Immature natural killer cell (primary cell): ENCODE data around the gene CST6. TPM values are rescaled to one million over a fixed set of nuclear protein-coding genes. Genes with fewer than 3 reads are reported as not detected.

Experiments used
- DNase-seq, 3 donors: peaks; one replicate each; pipeline ENCODE4 v3.0.0; 2022; ENCODE audit warnings: mixed read lengths in 1 of 3
- H3K27ac Mint-ChIP-seq, 6 donors: one replicate each; pipeline ENCODE4 v1.8.0; 2020; ENCODE audit warnings: mixed read lengths in 6 of 6, mild to moderate bottlenecking in 5 of 6, inconsistent platforms in 4 of 6, moderate library complexity in 3 of 6
- H3K27me3 Mint-ChIP-seq, 3 donors: one replicate each; pipeline ENCODE4 v1.8.0; 2020 to 2021; ENCODE audit warnings: low read depth in 3 of 3, mild to moderate bottlenecking in 3 of 3, mixed read lengths in 3 of 3, moderate library complexity in 3 of 3, inconsistent platforms in 1 of 3
- H3K36me3 Mint-ChIP-seq, 3 donors: one replicate each; pipeline ENCODE4 v1.8.0; 2020; ENCODE audit warnings: mixed read lengths in 3 of 3, inconsistent platforms in 2 of 3, mild to moderate bottlenecking in 2 of 3
- H3K4me1 Mint-ChIP-seq, 2 donors: one replicate each; pipeline ENCODE4 v1.8.0; 2020; ENCODE audit warnings: inconsistent platforms in 2 of 2, mild to moderate bottlenecking in 2 of 2, mixed read lengths in 2 of 2, moderate library complexity in 1 of 2
- H3K4me3 Mint-ChIP-seq, 5 donors: one replicate each; pipeline ENCODE4 v1.8.0; 2020; ENCODE audit warnings: mild to moderate bottlenecking in 5 of 5, mixed read lengths in 5 of 5, inconsistent platforms in 3 of 5, moderate library complexity in 3 of 5
- H3K9me3 Mint-ChIP-seq, 6 donors: one replicate each; pipeline ENCODE4 v1.8.0; 2020; ENCODE audit warnings: mild to moderate bottlenecking in 6 of 6, mixed read lengths in 6 of 6, inconsistent platforms in 4 of 6, moderate library complexity in 3 of 6
- polyA plus RNA-seq, 3 donors: library from polyadenylated mRNA; unstranded; fragments of 300-500 nt; fragmentation: Illumina TruSeq; gene quantifications; one replicate each; pipeline ENCODE4 v1.2.3, GENCODE V29; 2021

The CST6 gene, protein sequence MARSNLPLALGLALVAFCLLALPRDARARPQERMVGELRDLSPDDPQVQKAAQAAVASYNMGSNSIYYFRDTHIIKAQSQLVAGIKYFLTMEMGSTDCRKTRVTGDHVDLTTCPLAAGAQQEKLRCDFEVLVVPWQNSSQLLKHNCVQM
- polyA plus RNA-seq = not detected

DNA sequence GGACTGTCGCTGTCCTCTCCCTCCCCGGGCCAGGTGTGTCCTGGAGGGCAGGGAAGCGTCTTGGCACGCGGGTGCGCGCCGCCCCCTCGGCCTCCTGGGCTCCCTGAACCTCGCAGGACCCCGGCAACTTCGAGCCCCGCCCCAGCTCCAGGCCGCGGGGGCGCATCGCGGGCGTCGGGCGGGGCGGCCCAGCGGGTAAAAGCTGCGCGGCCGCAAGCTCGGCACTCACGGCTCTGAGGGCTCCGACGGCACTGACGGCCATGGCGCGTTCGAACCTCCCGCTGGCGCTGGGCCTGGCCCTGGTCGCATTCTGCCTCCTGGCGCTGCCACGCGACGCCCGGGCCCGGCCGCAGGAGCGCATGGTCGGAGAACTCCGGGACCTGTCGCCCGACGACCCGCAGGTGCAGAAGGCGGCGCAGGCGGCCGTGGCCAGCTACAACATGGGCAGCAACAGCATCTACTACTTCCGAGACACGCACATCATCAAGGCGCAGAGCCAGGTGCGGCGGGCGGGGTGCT is at the start of gene CST6:
TSS of gene CST6 (plus strand) at position 224 of the 519 bp plus-strand sequence. CDS start at position 261, 37 bp downstream.
- peak within 1 kb of the TSS in 1 of 5 donors; percentile 23 for H3K4me3 Mint-ChIP-seq
- no peaks in the 10 kb centered on the region for H3K36me3 Mint-ChIP-seq
- peaks cover 0 to 10% (median 2%) of the 10 kb centered on the region in 3 donors for H3K27me3 Mint-ChIP-seq
- no peaks in the 10 kb centered on the region for H3K4me1 Mint-ChIP-seq
- H3K9me3 Mint-ChIP-seq = no peaks in the 10 kb centered on the region
- H3K27ac Mint-ChIP-seq = no peak within 1 kb of the TSS
- no peak for DNase-seq

DNA sequence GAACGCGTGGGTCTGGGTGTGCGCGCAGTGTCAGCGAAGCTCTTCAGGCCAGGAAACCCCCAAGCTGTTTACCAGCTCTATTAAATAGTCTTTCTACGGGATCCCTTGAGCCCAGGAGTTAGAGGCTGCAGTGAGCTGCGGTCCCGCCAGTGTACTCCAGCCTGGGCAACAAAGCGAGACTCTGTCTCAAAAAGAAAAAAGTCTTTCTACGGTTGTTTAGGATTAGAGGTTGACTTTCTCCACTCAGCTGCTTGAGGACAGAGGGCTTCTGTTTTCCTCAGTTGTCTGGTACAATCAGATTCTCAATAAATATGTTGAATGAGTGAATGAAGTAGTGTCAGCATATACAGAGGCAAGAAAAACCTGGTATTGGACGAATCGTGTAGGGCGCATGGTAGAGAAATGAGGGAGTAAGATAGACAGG is 49.7 kb upstream of the CST6 start:
- DNase-seq = no peak
- peaks cover 4 to 14% (median 8%) of the 10 kb centered on the region in 3 donors for H3K36me3 Mint-ChIP-seq
- no peaks in the 10 kb centered on the region for H3K9me3 Mint-ChIP-seq
- peak overlapping the region; percentile 94 to 98 (median 98) for H3K4me3 Mint-ChIP-seq
- peak overlapping the region; percentile 84 to 97 (median 89) for H3K27ac Mint-ChIP-seq
- H3K4me1 Mint-ChIP-seq = peaks cover 27 to 36% of the 10 kb centered on the region in 2 donors
- peaks cover 5 to 10% (median 7%) of the 10 kb centered on the region in 3 donors for H3K27me3 Mint-ChIP-seq

DNA sequence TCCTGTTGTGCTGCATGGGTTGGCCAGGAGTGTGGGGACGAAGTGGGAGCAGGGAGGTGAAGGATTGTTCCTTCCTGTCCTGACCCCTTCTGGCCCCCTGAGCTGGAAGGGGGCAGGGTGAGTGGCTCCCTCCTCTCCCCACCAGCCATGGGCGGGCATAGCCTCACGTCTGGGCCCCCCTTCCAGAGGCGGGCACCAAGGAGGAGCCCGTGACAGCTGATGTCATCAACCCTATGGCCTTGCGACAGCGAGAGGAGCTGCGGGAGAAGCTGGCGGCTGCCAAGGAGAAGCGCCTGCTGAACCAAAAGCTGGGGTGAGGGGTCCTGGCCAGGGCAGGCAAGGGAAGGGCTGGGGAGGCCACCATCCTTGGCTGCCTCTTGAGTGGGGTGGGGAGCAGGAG is 46.9 kb upstream of the CST6 start:
- Mint-ChIP-seq H3K27ac (no peak overlapping the region), H3K9me3 (no peaks in the 10 kb centered on the region), H3K4me1 (peaks cover 27 to 48% of the 10 kb centered on the region in 2 donors), H3K36me3 (peaks cover 10 to 28% (median 19%) of the 10 kb centered on the region in 3 donors), H3K4me3 (no peak overlapping the region), H3K27me3 (peaks cover 5 to 9% (median 9%) of the 10 kb centered on the region in 3 donors)
- DNase-seq = no peak

DNA sequence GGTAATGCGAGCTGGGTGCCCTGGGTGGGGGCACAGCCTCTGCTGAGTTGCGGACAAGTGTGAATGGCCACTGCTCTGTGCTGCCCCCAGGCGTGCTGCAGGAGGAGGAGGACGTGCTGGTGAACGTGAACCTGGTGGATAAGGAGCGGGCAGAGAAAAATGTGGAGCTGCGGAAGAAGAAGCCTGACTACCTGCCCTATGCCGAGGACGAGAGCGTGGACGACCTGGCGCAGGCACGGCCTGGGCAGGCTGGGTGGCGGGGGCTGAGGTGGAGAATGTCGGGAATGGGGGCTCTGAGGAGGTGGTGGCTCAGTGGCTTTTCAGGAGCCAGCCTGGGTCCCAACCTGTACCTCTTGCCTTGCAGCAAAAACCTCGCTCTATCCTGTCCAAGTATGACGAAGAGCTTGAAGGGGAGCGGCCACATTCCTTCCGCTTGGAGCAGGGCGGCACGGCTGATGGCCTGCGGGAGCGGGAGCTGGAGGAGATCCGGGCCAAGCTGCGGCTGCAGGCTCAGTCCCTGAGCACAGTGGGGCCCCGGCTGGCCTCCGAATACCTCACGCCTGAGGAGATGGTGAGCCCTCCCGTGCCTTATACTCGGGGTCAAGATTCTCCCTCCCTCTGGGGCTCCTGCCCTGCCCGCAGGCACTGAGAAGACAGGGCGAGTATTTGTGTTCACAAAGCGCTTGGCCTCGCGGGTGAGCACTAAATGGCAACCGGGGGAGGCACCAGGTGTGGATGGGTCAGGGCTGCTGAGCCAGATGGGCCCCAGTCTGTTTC is 45.6 kb upstream of the CST6 start:
- Mint-ChIP-seq H3K36me3 (peaks cover 14 to 28% (median 23%) of the 10 kb centered on the region in 3 donors), H3K9me3 (no peaks in the 10 kb centered on the region), H3K4me3 (no peak overlapping the region), H3K4me1 (peaks cover 27 to 46% of the 10 kb centered on the region in 2 donors), H3K27me3 (peaks cover 5 to 9% (median 8%) of the 10 kb centered on the region in 3 donors), H3K27ac (peak overlapping the region in 1 of 6 donors; percentile 68)
- no peak for DNase-seq

DNA sequence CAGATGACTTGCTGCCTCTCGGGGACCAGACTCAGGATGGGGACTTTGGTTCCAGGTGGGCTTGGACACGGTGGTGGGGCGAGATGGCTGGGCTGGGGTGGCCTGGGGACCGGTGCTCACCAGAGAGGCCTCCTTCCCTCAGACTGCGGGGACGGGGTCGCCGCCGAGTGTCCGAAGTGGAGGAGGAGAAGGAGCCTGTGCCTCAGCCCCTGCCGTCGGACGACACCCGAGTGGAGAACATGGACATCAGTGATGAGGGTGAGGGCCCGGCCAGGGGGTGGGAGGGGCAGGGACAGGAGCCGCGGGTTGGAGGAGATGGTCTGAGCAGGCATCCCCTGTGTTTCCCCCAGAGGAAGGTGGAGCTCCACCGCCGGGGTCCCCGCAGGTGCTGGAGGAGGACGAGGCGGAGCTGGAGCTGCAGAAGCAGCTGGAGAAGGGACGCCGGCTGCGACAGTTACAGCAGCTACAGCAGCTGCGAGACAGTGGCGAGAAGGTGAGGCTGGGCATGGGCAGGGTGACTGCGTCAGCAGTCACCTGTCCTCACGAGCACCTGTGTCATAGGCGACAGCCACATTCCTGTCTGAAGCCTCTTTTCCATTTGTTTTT is 44.4 kb upstream of the CST6 start:
- Mint-ChIP-seq H3K27me3 (peaks cover 0 to 5% (median 4%) of the 10 kb centered on the region in 3 donors), H3K27ac (peak overlapping the region in 1 of 6 donors; percentile 35), H3K36me3 (peaks cover 14 to 35% (median 26%) of the 10 kb centered on the region in 3 donors), H3K4me1 (peaks cover 20 to 35% of the 10 kb centered on the region in 2 donors), H3K9me3 (no peaks in the 10 kb centered on the region), H3K4me3 (no peak overlapping the region)
- DNase-seq = no peak

DNA sequence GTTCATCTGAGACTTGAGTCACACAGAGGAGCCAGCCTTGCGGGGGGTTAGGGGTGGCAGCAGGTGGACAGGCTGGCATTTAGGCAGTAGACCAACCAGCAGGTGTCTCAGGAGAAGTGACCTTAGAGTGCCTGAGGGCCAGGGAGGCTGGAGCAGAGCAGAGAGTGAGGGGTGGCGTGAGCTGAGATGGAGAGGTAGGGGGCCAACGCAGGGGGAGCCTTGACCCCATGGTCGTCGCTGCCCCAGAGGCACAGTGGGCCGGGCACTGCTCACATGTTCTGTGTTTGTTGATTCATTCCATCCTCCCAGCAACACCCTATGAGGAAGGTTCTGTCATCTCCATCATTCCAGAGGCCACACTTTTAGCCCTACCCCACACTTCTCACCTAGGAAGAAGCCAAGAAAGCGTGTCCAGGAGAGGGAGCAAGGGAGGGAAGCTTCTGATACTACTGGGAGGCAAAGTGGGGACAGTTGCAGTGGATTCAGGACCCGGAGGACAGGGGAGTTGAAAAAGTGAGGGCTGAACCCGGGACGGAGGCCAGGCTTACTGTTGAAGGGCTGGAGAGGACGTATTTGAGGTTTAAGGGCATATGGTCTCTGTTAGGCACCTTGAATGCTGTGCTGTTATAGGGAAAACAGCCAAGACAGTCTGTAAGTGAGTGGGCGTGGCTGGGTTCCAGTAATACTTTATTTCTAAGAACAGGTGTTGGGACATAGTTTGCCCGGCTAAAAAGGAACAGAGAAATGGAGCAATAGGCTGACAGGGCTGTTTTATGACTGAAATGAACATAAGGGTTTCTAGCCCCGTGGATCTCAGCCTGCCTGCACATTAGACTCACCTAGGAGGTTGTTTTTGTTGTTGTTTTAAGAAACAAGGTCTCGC is 43.0 kb upstream of the CST6 start:
- Mint-ChIP-seq H3K4me1 (peaks cover 11 to 31% of the 10 kb centered on the region in 2 donors), H3K27me3 (peaks cover 0 to 4% (median 4%) of the 10 kb centered on the region in 3 donors), H3K9me3 (no peaks in the 10 kb centered on the region), H3K27ac (peak overlapping the region in 1 of 6 donors; percentile 21), H3K4me3 (no peak overlapping the region), H3K36me3 (peaks cover 22 to 44% (median 27%) of the 10 kb centered on the region in 3 donors)
- no peak for DNase-seq

DNA sequence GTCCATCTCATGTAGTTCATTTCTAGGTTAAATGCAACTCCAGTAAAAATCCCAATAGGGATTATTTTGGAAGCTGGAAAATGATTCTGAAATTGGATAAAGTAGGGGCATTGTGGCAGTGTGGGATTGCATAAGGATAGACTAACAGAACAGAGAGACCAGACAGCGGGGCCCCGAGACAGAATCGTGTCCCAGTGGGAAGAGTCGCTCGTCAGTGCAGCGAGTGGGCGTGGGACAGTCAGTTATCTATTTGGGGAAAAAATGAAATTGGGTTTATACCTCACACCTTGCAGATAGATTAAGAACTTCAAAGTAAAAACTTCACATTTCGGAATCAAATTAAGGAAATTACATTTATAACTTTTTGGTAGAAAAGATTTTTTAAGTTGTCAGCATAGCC is 39.7 kb upstream of the CST6 start:
- Mint-ChIP-seq H3K9me3 (no peaks in the 10 kb centered on the region), H3K27me3 (peaks cover under 1 to 4% (median 4%) of the 10 kb centered on the region in 3 donors), H3K4me3 (no peak overlapping the region), H3K4me1 (peaks cover 25 to 42% of the 10 kb centered on the region in 2 donors), H3K27ac (peak overlapping the region in 4 of 6 donors; percentile 6 to 45 (median 26)), H3K36me3 (peaks cover 25 to 37% (median 28%) of the 10 kb centered on the region in 3 donors)
- no peak for DNase-seq

DNA sequence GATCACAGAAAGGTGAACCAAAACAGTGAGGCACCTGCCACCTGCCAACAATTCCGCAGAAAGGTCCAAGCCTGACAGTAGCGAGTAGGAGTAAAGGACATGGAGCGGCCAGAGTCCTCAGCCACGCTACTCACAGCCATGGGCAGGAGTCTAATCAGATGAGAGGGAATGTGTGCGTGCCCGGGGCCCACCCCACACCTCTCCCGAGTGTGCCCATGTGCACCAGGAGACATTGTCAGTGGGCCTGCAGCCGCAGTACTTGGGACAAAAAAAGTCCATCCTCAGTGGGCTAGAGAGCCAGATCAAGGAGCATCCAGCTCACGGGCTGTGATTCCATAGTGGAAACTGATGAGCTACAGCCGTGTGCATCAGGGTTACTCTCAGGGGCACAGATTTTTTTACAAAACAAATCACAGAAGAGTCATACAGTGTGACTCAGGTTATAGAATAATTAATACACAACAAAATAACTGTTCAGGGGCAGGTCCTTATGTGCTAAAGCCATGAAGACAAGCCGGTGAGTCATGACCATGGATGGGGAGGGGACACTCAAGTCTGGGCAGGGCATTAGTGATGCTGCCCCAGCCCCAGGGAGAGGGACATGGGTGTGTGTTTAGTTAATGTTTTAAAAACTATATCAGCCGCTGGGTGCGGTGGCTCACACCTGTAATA is 38.2 kb upstream of the CST6 start:
- Mint-ChIP-seq H3K4me1 (peaks cover 25 to 38% of the 10 kb centered on the region in 2 donors), H3K27ac (peak overlapping the region in 2 of 6 donors; percentile 31 to 41), H3K36me3 (peaks cover 18 to 29% (median 22%) of the 10 kb centered on the region in 3 donors), H3K4me3 (no peak overlapping the region), H3K27me3 (peaks cover 3 to 4% (median 4%) of the 10 kb centered on the region in 3 donors), H3K9me3 (no peaks in the 10 kb centered on the region)
- DNase-seq = no peak

DNA sequence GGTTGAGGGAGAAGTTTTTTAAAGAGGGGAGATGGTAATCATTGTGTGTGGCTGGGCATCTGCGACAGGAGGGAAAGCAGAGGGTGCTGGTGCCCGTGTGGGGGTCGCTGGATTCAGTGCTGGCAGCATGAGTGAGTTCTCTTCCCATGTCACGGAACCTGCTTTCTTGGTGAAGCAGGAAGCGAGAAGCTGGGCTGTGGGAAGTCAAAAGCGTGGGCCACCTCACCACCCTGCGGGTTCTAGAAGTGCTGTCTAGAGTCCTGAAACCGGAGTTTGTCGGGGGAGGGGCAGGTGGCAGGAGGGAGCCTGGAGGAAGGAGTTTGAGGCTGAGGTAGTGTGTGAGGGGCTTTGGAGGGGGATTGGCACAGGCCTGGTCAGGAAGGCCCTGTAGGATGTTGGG is 36.0 kb upstream of the CST6 start:
- peaks cover 22 to 33% of the 10 kb centered on the region in 2 donors for H3K4me1 Mint-ChIP-seq
- peaks cover 2 to 10% (median 3%) of the 10 kb centered on the region in 3 donors for H3K27me3 Mint-ChIP-seq
- DNase-seq = no peak
- peak overlapping the region in 2 of 5 donors; percentile 21 to 42 for H3K4me3 Mint-ChIP-seq
- peak overlapping the region in 4 of 6 donors; percentile 33 to 61 (median 52) for H3K27ac Mint-ChIP-seq
- H3K36me3 Mint-ChIP-seq = peaks cover 13 to 29% (median 14%) of the 10 kb centered on the region in 3 donors
- no peaks in the 10 kb centered on the region for H3K9me3 Mint-ChIP-seq

DNA sequence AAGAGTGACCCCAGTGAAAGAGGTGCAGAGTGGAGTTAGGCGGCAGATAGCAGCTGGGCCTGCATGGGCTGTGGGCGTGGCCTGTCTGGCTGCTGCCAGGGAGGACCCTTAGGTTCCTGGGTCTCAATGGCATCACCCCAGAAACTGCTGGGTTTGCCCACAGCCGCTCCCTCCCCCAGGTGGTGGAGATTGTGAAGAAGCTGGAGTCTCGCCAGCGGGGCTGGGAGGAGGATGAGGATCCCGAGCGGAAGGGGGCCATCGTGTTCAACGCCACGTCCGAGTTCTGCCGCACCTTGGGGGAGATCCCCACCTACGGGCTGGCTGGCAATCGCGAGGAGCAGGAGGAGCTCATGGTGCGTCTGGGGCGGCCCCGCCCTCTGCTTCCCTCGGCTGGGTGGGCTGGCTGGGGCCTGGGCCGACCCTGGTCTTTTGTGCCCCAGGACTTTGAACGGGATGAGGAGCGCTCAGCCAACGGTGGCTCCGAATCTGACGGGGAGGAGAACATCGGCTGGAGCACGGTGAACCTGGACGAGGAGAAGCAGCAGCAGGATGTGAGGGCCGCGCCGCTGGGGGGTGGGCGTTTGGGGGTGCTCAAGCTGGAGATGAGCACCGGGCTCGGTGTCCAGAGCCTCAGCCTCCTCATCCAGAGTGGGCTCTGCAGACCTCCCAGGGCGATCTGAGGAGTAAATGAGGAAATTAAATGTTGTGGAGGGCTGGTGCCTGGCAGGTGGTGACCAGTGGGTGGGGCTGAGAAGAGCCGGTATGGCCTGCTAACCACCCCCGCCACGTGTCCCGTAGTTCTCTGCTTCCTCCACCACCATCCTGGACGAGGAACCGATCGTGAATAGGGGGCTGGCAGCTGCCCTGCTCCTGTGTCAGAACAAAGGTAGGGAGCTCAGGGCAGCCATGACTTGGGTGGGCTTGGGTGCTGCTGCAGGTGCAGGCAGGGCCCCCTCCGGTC is 35.3 kb upstream of the CST6 start:
- no peaks in the 10 kb centered on the region for H3K9me3 Mint-ChIP-seq
- peak overlapping the region in 3 of 5 donors; percentile 38 to 56 (median 42) for H3K4me3 Mint-ChIP-seq
- H3K27me3 Mint-ChIP-seq = peaks cover 2 to 10% (median 5%) of the 10 kb centered on the region in 3 donors
- peaks cover 13 to 29% (median 14%) of the 10 kb centered on the region in 3 donors for H3K36me3 Mint-ChIP-seq
- H3K27ac Mint-ChIP-seq = peak overlapping the region in 4 of 6 donors; percentile 33 to 61 (median 52)
- DNase-seq = peak in 1 of 3 donors; percentile 27
- H3K4me1 Mint-ChIP-seq = peaks cover 22 to 33% of the 10 kb centered on the region in 2 donors

DNA sequence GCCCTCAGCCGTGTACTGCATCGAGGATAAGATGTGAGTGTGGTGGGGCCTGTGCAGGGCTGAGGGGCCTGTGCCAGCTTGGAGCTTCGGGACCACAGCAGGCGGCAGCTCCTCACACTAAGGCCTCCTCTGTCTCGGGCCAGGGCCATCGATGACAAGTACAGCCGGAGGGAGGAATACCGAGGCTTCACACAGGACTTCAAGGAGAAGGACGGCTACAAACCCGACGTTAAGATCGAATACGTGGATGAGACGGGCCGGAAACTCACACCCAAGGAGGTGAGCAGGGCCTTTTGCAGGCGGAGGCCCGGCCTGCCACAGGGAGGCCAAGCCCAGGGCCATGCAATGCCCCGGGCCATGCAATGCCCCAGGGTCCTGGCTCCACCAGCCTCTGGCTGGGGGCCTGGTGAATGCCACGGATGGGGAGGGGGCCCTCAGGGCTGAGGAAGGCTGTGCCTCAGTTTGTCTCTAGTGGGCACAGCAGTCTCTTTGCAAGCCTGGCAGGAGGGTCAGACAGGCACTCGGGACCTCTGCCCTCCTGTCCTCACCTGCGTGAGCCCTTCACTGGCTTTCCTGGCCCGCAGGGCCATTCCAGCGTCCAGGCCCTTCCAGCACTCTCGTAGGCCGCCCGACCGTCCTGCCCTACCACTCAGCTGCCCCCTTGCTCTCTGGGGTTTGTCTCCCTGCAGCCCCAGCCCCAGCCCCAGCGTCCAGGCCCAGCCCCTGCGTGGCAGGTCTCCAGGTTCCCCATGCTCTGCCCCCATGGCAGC is 34.0 kb upstream of the CST6 start:
- H3K27ac Mint-ChIP-seq = no peak overlapping the region

More for the DNA sequence above, 34.0 kb upstream of the CST6 start:
- peaks cover 20 to 33% of the 10 kb centered on the region in 2 donors for H3K4me1 Mint-ChIP-seq
- H3K27me3 Mint-ChIP-seq = peaks cover 2 to 7% (median 5%) of the 10 kb centered on the region in 3 donors
- H3K36me3 Mint-ChIP-seq = peaks cover 10 to 22% (median 14%) of the 10 kb centered on the region in 3 donors
- H3K4me3 Mint-ChIP-seq = no peak overlapping the region
- H3K9me3 Mint-ChIP-seq = no peaks in the 10 kb centered on the region
- DNase-seq = no peak
